HTERT RPE-1 (cell line): ENCODE data around the gene OSBPL6.
"Not testable (repeated sequence)": the region's sequence is repeated elsewhere in the genome, so short reads cannot be mapped to it uniquely, and the experiment has no call there.

Experiments used
- in situ Hi-C: fragments of 300-500 bp; cut with MboI; formaldehyde crosslinking; loops from 4 replicates; pipeline ENCODE4 v1.14.3; 2020; ENCODE audit warnings: low sequenced_read_pairs

OSBPL6 gene

GRCh38 chr2:178422097-178422496 is 227.8 kb downstream of the OSBPL6 start:
- in situ Hi-C loops = no loop called here

GRCh38 chr2:178423746-178424145 is 229.4 kb downstream of the OSBPL6 start:
- in situ Hi-C loops = not testable (repeated sequence)

- in situ Hi-C loops = no loop called here
These were observed 231.0 kb downstream of the OSBPL6 start for GRCh38 chr2:178425255-178425827.

- in situ Hi-C loops = no loop called here
These were observed 232.1 kb downstream of the OSBPL6 start for GRCh38 chr2:178426388-178426787.

- in situ Hi-C loops = no loop called here
These were observed 233.1 kb downstream of the OSBPL6 start for GRCh38 chr2:178427458-178427857.

- in situ Hi-C loops = no loop called here
These were observed 234.1 kb downstream of the OSBPL6 start for GRCh38 chr2:178428396-178428806.

GRCh38 chr2:178429336-178429735 is 235.0 kb downstream of the OSBPL6 start:
- in situ Hi-C loops = no loop called here

GRCh38 chr2:178436662-178437061 is 242.3 kb downstream of the OSBPL6 start:
- in situ Hi-C loops = no loop called here

- in situ Hi-C loops = no loop called here
These were observed 247.1 kb downstream of the OSBPL6 start for GRCh38 chr2:178441426-178441825.

- in situ Hi-C loops = no loop called here
These were observed 254.8 kb downstream of the OSBPL6 start for GRCh38 chr2:178448968-178449661.

GRCh38 chr2:178449700-178450523 is 255.6 kb downstream of the OSBPL6 start:
- in situ Hi-C loops = no loop called here

- in situ Hi-C loops = no loop called here
These were observed 256.1 kb downstream of the OSBPL6 start for GRCh38 chr2:178450524-178450773.

- in situ Hi-C loops = no loop called here
These were observed 256.6 kb downstream of the OSBPL6 start, which contains the start of the genes PJVK and PRKRA for GRCh38 chr2:178450774-178451525. Gene PJVK, plus strand, starts transcription at chr2:178451378. Its CDS starts 2,032 bp downstream, at chr2:178453410. Gene PRKRA, minus strand, starts transcription at chr2:178451175. Its CDS starts 145 bp downstream, at chr2:178451030.

- in situ Hi-C loops = no loop called here
These were observed 258.0 kb downstream of the OSBPL6 start for GRCh38 chr2:178452334-178452733.
